ENCODE data around the gene AQP7.
"Not testable (repeated sequence)": the region's sequence is repeated elsewhere in the genome, so short reads cannot be mapped to it uniquely, and the experiment has no call there.

The AQP7 gene

DNA sequence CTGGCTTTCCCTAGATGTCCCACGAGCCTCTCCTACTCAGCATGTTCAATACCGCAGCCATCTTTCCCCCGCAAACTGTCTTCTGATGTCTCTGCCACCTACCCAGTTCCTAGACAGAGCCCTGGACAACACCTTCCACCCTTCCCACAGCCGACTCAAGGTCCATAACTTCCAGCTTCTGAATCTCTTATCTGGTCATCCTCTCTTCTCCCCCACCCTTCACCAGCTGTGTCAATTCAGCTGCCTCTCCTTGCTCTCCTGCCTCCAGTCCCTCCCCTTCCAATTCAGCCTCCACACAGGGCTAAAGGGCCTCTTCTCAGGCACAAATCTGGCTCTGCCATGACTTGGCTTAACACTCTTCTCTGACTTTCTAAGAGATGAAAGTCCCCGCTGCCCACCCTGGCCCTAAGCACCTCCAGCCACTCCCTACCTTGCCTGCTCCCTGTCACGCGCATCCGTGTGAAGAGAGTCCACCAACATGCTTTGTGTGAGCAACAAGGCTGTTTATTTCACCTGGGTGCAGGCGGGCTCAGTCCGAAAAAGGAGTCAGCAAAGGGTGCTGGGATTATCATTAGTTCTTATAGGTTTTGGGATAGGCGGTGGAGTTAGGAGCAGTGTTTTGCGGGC, 25.2 kb downstream of the AQP7 start:
- no peaks in the 10 kb centered on the region for H3K9me3 ChIP-seq (ENCODE audit: control insufficient read depth, low read depth, low read length)
- no peaks in the 10 kb centered on the region for H3K36me3 ChIP-seq (ENCODE audit: control insufficient read depth, low read depth, low read length)
- no peak overlapping the region for H3K27ac ChIP-seq (ENCODE audit: low read length)
- no peak overlapping the region for H3K4me3 ChIP-seq (ENCODE audit: low read length)
- H3K9ac ChIP-seq (ENCODE audit: low read length): no peak overlapping the region
- no peaks in the 10 kb centered on the region for H3K27me3 ChIP-seq (ENCODE audit: control insufficient read depth, insufficient read depth, low read length)
- H3K4me1 ChIP-seq (ENCODE audit: control insufficient read depth, low read depth, low read length): peaks cover 9% of the 10 kb centered on the region

DNA sequence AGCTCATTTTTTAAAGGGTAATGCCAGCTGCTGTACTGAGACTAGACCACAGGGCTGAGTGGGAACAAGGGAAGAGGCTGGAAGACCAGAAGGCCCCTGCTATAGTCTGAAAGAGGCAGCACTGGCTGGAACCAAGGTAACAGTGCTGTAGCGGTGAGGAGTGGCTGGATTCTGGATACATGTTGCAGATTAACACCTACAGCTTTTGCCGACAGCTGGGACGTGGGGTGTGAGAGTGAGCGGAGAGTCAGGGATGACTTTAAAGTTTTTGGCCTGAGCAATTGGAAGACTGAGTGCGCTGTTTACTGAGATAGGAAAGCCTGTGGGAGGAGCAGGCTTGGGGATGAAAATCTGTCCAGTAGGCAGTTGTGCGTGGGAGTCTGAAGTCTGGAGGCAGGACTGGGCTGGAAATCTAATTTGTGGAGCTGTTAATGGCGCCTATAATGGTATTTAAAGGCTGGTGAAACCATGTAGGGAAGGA, 26.5 kb downstream of the AQP7 start:
- no peak overlapping the region for H3K4me3 ChIP-seq (ENCODE audit: low read length)
- no peak overlapping the region for H3K27ac ChIP-seq (ENCODE audit: low read length)
- H3K9ac ChIP-seq (ENCODE audit: low read length): no peak overlapping the region

DNA sequence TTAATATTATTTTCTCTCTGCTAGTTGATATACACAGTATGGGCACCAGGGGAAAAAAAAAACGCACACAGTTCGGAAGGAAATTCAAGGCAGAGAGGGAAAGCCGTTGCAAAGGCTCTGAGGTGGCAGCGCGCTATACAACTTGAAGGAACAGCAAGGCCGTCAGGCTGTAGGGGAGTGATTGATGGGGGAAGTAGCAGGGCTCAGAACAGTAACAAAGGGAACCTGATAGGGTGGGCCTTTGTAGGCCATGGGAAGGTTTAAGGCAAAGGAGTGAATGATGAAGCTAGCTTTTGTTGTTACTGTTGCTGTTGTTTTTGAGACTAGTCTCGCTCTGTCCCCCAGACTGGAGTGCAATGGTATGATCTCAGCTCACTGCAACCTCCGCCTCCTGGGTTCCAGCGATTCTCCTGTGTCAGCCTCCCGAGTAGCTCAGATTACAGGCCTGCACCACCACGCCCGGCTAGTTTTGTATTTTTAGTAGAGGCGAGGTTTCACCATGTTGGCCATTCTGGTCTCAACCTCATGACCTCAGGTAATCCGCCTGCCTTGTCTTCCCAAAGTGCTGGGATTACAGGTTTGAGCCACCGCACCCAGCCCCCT, 27.0 kb downstream of the AQP7 start:
- Histone ChIP-seq H3K4me1 (ENCODE audit: control insufficient read depth, low read depth, low read length) (no peaks in the 10 kb centered on the region), H3K4me3 (ENCODE audit: low read length) (peak overlapping the region; percentile 8), H3K9me3 (ENCODE audit: control insufficient read depth, low read depth, low read length) (no peaks in the 10 kb centered on the region), H3K27me3 (ENCODE audit: control insufficient read depth, insufficient read depth, low read length) (no peaks in the 10 kb centered on the region), H3K36me3 (ENCODE audit: control insufficient read depth, low read depth, low read length) (peaks cover 2% of the 10 kb centered on the region), H3K27ac (ENCODE audit: low read length) (peak overlapping the region; percentile 55), H3K9ac (ENCODE audit: low read length) (peak overlapping the region; percentile 45)

More for the DNA sequence above, 26.5 kb downstream of the AQP7 start:
- Histone ChIP-seq H3K9me3 (ENCODE audit: control insufficient read depth, low read depth, low read length) (no peaks in the 10 kb centered on the region), H3K4me1 (ENCODE audit: control insufficient read depth, low read depth, low read length) (peaks cover 5% of the 10 kb centered on the region), H3K27me3 (ENCODE audit: control insufficient read depth, insufficient read depth, low read length) (no peaks in the 10 kb centered on the region), H3K36me3 (ENCODE audit: control insufficient read depth, low read depth, low read length) (no peaks in the 10 kb centered on the region)

DNA sequence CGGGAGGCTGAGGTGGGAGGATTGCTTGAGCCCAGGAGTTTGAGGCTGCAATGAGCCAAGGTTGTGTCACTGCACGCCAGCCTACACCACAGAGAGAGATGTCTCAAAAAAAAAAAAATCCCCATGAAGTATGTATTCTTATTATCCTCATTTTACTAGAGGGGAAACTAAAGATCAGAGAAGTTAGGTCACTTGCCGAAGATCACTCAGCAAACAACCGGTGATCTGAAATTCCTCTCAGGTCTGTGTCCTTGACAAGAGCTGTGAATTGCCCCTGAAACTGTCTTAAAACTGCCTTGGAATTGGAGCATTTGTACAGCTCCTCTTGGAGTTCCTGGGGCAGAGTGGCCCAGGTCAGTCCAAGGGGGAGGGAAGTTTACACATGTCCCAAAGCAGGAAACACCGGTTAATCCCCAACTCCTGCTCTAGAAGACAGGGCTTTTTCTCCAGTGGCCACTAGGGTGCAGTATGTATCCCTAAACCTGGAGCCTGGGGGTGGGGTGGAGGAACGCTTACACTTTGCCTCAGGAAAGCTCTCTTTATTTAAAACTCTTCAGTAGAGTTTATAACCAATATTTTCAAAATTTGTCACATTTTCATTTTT, 27.6 kb downstream of the AQP7 start:
- no peaks in the 10 kb centered on the region for H3K27me3 ChIP-seq (ENCODE audit: control insufficient read depth, insufficient read depth, low read length)
- H3K4me1 ChIP-seq (ENCODE audit: control insufficient read depth, low read depth, low read length): no peaks in the 10 kb centered on the region
- H3K9ac ChIP-seq (ENCODE audit: low read length): peak overlapping the region; percentile 45
- peaks cover 8% of the 10 kb centered on the region for H3K36me3 ChIP-seq (ENCODE audit: control insufficient read depth, low read depth, low read length)
- H3K4me3 ChIP-seq (ENCODE audit: low read length): peak overlapping the region; percentile 8
- H3K27ac ChIP-seq (ENCODE audit: low read length): no peak overlapping the region
- no peaks in the 10 kb centered on the region for H3K9me3 ChIP-seq (ENCODE audit: control insufficient read depth, low read depth, low read length)

DNA sequence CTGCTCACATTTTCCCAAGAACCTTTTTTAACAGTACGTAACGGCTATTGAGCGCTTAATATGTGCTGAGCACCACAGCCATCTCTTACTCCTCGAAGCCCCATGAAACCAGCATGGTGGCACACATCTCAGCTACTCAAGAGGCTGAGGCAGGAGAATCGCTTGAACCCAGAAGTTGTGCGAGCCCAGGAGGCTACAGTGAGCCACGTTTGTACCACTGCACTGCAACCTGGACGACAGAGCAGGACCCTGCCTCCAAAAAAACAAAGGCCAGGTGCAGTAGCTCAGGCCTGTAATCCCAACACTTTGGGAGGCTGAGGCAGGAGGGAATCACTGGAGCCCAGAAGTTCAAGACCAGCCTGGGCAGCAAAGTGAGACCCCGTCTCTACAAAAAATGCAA, 28.2 kb downstream of the AQP7 start:
- H3K36me3 ChIP-seq (ENCODE audit: control insufficient read depth, low read depth, low read length): peaks cover 8% of the 10 kb centered on the region
- no peak overlapping the region for H3K27ac ChIP-seq (ENCODE audit: low read length)
- H3K27me3 ChIP-seq (ENCODE audit: control insufficient read depth, insufficient read depth, low read length): no peaks in the 10 kb centered on the region
- no peak overlapping the region for H3K4me3 ChIP-seq (ENCODE audit: low read length)
- H3K9ac ChIP-seq (ENCODE audit: low read length): no peak overlapping the region
- H3K4me1 ChIP-seq (ENCODE audit: control insufficient read depth, low read depth, low read length): no peaks in the 10 kb centered on the region
- H3K9me3 ChIP-seq (ENCODE audit: control insufficient read depth, low read depth, low read length): no peaks in the 10 kb centered on the region

DNA sequence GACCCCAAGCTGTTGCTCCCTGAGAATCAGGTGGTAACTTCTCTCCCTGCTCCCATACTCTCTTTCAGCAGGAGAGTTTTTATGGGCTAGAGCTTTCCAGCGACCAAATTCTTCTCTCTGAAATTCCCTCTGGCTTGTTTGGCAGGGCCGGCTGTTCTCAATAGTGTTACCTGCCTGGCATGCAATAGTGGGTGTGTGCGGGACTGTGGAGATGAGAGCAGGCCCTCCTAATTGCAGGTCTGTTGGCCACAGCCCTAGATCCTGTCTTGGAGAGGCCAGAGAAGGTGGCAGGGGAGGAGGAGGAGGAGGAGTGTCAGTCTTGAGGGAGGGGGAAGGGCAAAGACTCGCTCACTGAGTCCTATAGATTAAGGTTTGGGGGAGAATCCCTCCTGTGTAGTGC, 29.5 kb downstream of the AQP7 start:
- no peaks in the 10 kb centered on the region for H3K4me1 ChIP-seq (ENCODE audit: control insufficient read depth, low read depth, low read length)
- no peaks in the 10 kb centered on the region for H3K9me3 ChIP-seq (ENCODE audit: control insufficient read depth, low read depth, low read length)
- no peak overlapping the region for H3K27ac ChIP-seq (ENCODE audit: low read length)
- H3K9ac ChIP-seq (ENCODE audit: low read length): no peak overlapping the region
- H3K4me3 ChIP-seq (ENCODE audit: low read length): no peak overlapping the region
- peaks cover 8% of the 10 kb centered on the region for H3K36me3 ChIP-seq (ENCODE audit: control insufficient read depth, low read depth, low read length)
- no peaks in the 10 kb centered on the region for H3K27me3 ChIP-seq (ENCODE audit: control insufficient read depth, insufficient read depth, low read length)

DNA sequence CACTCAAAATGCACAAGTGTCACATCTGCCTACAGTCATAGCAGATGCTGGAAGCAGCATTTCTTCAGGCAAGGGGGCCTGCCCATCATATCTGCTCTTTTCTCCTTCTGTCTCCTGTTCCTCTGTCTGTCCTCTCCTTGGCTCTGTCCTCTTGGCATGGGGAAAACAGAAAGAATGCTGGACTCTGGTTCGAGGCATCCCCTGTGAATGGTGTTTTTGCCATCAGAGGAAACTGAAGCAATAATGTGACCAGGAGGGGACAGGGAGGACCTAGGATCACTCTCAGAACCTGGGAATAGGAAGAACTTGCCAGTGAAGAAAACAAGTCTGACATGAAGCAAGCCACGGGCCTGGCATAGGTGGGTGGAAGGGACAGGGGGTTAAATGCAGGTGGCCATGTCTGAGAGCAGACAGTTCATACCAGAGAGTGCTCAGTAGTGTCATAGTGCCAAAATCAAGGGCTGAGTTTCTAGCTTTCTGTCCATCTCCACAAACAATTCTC, 35.3 kb downstream of the AQP7 start:
- Histone ChIP-seq H3K4me1 (ENCODE audit: control insufficient read depth, low read depth, low read length) (no peaks in the 10 kb centered on the region), H3K36me3 (ENCODE audit: control insufficient read depth, low read depth, low read length) (peaks cover 19% of the 10 kb centered on the region), H3K27ac (ENCODE audit: low read length) (no peak overlapping the region), H3K4me3 (ENCODE audit: low read length) (no peak overlapping the region), H3K27me3 (ENCODE audit: control insufficient read depth, insufficient read depth, low read length) (no peaks in the 10 kb centered on the region), H3K9me3 (ENCODE audit: control insufficient read depth, low read depth, low read length) (no peaks in the 10 kb centered on the region), H3K9ac (ENCODE audit: low read length) (no peak overlapping the region)

DNA sequence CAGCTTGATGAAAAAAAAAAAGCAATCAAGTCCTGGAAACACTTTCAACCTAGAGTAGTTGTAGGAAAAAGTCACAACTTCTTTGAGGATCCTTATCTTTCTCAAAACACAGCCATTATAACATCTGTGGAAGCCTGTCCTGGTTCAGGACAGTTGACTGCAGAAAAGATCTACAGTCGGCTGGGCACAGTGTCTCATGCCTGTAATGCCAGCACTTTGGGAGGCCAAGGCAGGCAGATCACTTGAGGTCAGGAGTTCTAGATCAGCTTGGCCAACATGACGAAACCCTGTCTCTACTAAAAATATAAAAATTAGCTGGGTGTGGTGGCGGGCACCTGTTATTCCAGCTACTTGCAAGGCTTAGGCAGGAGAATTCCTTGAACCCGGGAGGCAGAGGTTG, 37.6 kb downstream of the AQP7 start:
- H3K4me3 ChIP-seq (ENCODE audit: low read length); H3K4me1 ChIP-seq (ENCODE audit: control insufficient read depth, low read depth, low read length); H3K9me3 ChIP-seq (ENCODE audit: control insufficient read depth, low read depth, low read length); H3K9ac ChIP-seq (ENCODE audit: low read length); H3K27me3 ChIP-seq (ENCODE audit: control insufficient read depth, insufficient read depth, low read length); H3K27ac ChIP-seq (ENCODE audit: low read length): not testable (repeated sequence)
- peaks cover 11% of the 10 kb centered on the region for H3K36me3 ChIP-seq (ENCODE audit: control insufficient read depth, low read depth, low read length)

DNA sequence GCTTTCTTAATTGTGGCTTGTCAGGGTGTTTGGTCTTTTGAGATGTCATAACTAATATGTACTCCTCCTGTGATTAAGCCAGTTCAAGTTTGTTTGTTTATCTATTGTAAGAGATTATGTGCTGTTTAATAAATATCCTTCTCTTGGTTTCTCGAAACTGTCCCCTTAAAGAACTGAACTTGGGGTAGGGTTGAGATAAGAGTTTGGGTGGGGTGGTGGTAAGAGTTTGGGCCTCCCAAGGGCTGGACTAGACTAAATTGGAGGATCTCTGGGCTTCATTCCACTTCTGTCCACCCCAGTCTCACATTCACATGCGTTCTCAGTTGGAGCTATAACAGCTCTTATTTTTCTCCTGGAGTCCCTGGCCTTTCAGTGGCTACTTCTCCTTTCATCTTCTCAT, 38.2 kb downstream of the AQP7 start:
- Histone ChIP-seq H3K9ac (ENCODE audit: low read length) (no peak overlapping the region), H3K4me3 (ENCODE audit: low read length) (no peak overlapping the region), H3K4me1 (ENCODE audit: control insufficient read depth, low read depth, low read length) (no peaks in the 10 kb centered on the region), H3K9me3 (ENCODE audit: control insufficient read depth, low read depth, low read length) (no peaks in the 10 kb centered on the region), H3K27me3 (ENCODE audit: control insufficient read depth, insufficient read depth, low read length) (no peaks in the 10 kb centered on the region), H3K27ac (ENCODE audit: low read length) (no peak overlapping the region), H3K36me3 (ENCODE audit: control insufficient read depth, low read depth, low read length) (peaks cover 10% of the 10 kb centered on the region)

DNA sequence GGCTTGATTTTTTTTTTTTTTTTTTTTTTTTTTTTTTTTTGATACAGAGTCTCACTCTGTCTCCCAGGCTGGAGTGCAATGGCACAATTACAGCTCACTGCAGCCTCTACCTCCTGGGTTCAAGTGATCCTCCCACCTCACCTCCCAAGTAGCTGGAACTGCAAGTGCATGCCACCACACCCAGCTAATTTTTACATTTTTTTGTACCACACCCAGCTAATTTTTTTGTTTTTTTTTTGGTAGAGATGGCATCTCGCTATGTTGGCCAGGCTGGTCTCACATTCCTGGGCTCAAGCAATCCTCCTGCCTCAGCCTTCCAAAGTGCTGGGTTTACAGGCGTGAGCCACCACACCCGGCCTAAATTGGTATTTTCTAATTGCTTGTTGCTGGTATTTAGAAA, 43.7 kb downstream of the AQP7 start:
- not testable (repeated sequence) for H3K36me3 ChIP-seq (ENCODE audit: control insufficient read depth, low read depth, low read length)

DNA sequence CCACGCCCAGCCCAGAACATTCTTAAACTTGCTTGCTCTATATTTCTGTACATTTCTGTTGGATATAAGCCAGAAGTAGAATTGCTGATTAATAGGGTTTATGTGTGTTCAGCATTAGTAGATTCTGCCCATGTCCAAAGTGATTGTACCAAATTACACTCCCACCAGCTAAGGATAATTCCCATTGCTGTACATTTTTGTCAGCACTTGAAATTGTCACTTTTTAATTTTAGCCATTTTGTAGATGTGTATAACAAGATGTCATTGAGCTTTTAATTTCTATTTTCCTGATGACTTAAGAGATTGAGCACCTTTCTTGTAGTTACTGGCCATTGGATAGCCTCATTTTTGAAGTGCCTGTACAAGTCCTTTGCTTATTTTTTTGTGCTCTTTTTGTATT, 46.4 kb downstream of the AQP7 start:
- peaks cover 3% of the 10 kb centered on the region for H3K36me3 ChIP-seq (ENCODE audit: control insufficient read depth, low read depth, low read length)
- H3K4me1 ChIP-seq (ENCODE audit: control insufficient read depth, low read depth, low read length): no peaks in the 10 kb centered on the region
- no peak overlapping the region for H3K9ac ChIP-seq (ENCODE audit: low read length)
- H3K4me3 ChIP-seq (ENCODE audit: low read length): no peak overlapping the region
- no peak overlapping the region for H3K27ac ChIP-seq (ENCODE audit: low read length)
- H3K27me3 ChIP-seq (ENCODE audit: control insufficient read depth, insufficient read depth, low read length): no peaks in the 10 kb centered on the region
- H3K9me3 ChIP-seq (ENCODE audit: control insufficient read depth, low read depth, low read length): no peaks in the 10 kb centered on the region

More for the DNA sequence above, 43.7 kb downstream of the AQP7 start:
- not testable (repeated sequence) for H3K27ac ChIP-seq (ENCODE audit: low read length); H3K9ac ChIP-seq (ENCODE audit: low read length); H3K4me1 ChIP-seq (ENCODE audit: control insufficient read depth, low read depth, low read length); H3K27me3 ChIP-seq (ENCODE audit: control insufficient read depth, insufficient read depth, low read length); H3K4me3 ChIP-seq (ENCODE audit: low read length); H3K9me3 ChIP-seq (ENCODE audit: control insufficient read depth, low read depth, low read length)

Measured in iPS-18a (cell line).